GM18519 (cell line): Measurements from ENCODE around the gene COLGALT1.
"Not testable (repeated sequence)": the region's sequence is repeated elsewhere in the genome, so short reads cannot be mapped to it uniquely, and the experiment has no call there.

Experiments used
- ATAC-seq: cut with Tn5 transposase; IDR thresholded peaks from one replicate; pipeline ENCODE4 v1.9.1; 2021; ENCODE audit warnings: mild to moderate bottlenecking, moderate library complexity; ENCODE audit not compliant: unreplicated experiment, low FRiP score

COLGALT1 gene

DNA sequence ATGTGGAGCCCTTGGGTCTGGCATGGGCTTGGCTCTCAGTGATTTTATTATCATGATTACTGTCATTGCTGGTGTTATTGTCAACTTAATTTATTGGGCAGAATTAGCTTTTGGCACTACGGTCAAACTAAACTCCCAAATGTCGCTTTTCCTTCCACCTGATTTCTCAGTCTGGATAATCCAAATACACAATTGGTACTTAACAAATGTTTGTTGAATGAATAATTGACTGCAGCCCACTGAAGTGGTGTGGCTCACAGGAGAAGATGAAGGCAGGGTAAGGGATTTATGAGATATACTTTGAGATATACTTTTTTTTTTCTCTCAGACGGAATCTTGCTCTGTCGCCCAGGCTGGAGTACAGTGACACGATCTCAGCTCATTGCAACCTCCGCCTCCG is 1.5 kb downstream of the COLGALT1 start:
- no peak for ATAC-seq

DNA sequence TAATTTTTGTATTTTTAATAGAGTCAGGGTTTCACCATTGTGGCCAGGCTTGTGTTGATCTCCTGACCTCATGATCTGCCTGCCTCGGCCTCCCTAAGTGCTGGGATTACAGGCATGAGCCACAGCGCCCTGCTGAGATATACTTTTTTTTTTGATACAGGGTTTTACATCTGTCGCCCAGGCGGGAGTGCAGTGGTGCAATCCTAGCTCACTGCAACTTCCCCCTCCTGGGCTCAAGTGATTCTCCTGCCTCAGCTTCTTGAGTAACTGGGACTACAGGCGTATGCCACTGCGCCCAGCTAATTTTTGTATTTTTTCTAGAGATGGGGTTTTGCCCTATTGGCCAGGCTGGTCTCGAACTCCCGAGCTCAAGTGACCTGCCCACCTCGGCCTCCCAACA is 2.0 kb downstream of the COLGALT1 start:
- ATAC-seq: no peak

DNA sequence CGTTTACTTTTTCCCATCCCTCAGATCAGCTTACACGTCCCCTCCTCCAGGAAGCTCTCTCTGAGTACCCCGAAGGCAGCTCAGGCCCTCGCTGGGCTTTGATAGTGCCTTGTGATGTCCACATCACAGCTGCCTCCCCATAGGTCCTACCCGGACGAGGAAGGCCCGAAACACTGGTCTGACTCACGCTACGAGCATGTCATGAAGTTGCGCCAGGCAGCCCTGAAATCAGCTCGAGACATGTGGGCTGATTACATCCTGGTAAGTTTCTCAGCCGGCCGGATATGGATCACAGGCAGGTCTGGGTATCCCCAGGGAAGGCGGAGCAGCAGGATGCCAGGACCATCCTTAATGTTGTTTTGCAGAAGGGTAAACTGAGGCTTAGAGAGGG is 4.8 kb downstream of the COLGALT1 start:
- ATAC-seq: no peak

DNA sequence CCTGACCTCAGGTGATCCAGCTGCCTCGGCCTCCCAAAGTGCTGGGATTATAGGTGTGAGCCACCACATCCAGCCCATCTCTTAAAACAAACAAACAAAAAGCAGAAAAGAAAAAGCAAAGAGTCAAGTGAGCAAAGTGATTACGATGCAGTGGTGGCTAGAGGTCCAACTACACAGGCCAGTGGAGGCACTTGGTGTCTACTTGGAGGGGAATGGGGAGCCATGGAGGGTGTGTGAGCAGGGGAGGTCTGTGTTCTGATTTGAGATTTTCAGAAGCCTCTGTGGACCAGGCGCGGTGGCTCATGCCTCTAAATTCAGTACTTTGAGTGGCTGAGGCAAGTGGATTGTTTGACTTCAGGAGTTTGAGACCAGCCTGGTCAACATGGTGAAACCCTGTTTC is 6.6 kb downstream of the COLGALT1 start:
- ATAC-seq: no peak

DNA sequence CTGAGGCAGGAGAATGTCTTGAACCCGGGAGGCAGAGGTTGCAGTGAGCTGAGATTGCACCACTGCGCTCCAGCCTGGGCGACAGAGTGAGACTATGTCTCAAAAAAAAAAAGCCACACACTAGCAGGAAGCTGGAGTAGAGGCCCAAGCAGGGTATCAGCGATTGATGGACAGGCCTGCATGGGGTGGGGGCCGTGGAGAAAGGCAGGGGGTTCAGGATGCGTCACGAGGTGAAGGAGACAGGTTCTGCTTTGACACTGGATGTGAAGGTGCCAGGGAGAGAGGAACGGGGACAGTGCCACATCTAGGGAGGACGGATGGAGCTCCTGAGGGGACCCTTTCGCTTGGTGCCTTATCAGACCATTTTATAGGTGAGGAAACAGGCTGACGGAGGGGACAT is 7.1 kb downstream of the COLGALT1 start:
- ATAC-seq: no peak

DNA sequence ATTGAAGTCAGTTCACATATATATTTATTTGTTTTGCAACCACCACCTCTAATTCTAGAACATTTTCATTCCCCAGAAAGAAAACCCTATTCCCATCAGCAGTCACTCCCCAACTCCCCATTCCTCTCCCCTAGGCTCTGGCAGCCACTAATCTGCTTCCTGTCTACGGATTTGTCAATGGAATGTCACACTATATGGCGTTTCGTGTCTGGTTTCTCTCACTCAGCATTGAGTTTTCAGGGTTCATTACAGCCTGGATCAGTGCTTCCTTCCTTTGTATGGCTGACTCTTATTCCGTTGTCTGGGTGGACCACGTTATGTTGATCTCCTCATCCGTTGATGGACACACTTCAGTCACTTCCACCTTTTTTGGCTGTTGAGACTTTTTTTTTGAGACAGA is 9.3 kb downstream of the COLGALT1 start:
- no peak for ATAC-seq

DNA sequence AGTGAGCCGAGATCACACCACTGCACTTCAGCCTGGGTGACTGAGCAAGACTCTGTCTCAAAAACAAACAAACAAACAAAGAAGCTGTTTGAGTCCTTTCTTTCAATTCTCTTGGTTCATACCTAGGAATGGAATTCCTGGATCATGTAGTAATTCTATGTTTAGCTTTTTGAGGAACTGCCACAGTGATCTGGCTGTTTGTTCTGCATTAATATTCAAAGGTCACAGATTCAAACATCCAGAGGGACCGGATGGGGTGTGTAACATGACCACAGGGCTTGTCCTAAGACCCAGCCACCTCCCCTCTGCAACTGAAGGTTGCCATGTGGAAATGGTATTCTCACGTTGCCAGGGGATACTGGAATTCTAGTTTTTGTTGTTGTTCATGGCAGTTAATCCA is 10.2 kb downstream of the COLGALT1 start:
- ATAC-seq: no peak

DNA sequence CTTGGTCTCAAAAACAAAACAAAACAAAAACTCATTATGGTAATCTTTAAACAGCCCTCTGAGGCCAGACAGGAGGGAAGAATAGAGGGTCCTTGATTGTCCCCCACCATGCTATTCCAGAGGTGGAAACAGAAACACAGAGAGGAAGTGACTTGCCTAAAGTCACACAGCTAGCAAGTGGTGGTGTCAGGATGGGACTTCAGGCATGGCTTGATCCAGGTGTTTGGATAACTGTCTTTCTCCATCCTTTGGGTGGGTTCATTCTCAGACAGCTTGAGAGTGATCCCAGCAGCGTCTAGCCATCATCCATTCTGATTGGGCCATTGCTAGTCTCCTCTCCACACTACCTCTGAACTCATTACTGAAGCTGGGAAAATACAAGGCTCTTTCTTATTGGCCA is 12.5 kb downstream of the COLGALT1 start:
- no peak for ATAC-seq

DNA sequence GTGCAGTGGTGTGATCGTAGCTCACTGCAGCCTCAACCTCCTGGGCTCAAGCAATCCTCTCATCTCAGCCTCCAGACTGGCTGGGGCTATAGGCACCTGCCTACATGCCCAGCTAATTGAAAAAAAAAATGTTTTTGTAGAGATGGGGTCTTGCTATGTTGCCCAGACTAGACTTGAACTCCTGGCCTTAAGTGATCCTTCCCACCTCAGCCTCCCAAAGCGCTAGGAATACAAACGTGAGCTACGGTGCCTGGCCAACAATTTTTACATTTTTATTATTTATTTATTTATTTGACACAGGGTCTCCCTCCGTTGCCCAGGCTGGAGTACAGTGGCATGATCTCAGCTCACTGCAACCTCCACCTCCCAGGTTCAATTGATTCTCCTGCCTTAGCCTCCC is 14.8 kb downstream of the COLGALT1 start:
- ATAC-seq: not testable (repeated sequence)

DNA sequence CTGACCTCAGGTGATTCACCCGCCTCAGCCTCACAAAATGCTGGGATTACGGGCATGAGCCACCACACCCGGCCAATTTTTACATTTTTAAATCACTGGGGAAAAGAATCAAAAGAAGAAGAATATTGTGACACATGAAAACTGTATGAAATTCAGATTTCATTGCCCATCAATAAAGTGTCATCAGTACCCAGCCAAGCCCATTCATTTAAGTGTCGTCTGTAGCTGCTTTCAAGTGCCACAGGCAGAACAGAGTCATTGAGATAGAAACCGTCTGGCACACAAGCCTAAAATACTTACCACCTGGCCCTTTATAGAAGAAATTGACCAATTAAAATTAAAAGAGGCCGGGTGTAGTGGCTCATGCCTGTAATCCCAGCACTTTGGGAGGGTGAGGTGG is 15.3 kb downstream of the COLGALT1 start:
- no peak for ATAC-seq

DNA sequence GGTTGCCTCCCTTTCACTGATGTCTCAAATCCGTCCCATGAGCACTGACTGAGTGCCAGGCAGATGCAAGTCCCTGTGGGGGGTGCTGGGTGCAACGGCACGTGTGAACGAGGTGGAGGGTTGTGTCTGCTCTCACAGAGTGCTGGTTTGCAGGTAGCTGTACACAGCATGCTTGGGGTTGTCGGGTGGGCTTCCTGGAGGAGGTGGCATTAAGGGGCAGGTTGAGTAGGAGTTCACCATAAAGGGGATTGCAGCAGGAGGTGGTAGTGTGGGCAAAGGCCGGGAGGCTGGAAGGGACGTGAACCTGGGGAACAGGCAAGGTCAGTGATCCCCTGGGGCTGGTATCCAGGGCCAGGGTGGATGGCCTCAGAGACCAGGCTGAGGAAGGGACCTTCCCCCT is 17.2 kb downstream of the COLGALT1 start:
- ATAC-seq: no peak

DNA sequence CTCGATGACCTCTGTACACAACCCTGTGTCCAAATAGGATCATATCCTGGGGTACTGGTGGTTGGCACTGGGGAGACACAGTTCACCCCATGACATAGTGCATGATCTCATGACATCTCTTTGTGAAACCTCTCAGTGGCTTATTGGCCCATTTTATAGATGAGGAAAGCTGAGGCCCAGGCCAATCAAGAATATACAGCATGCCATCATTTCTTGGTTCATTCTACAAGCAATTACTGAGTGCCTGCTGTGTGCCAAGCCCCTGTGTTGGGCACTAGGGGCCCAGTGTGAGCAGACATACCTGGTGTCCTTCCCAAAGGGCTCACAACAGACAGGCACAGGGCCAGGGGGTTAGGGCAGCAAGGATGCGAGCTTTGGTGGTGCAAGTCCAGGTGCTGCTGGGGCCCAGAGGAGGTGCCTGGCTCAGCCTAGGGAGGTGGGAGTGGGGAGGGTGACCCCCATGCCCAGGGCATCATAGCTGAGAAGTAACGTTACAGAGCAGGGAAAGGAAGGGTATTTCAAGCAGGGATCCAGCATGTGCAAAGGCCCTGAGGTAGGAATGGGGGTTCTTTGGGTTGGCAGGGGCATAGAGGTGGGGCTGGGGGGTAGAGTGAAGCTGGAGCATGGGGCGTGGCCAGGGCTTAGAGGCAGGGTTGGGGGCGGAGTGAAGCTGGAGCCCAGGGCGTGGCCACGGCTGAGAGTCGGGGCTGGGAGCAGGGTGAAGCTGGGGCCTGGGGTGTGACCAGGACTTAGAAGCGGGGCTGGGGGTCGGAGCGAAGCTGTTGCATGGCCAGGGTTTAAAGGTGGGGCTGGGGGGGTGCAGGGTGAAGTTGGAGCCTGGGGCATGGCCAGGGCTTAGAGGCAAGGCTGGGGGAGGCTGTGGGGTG is 20.7 kb downstream of the COLGALT1 start:
- ATAC-seq: no peak

DNA sequence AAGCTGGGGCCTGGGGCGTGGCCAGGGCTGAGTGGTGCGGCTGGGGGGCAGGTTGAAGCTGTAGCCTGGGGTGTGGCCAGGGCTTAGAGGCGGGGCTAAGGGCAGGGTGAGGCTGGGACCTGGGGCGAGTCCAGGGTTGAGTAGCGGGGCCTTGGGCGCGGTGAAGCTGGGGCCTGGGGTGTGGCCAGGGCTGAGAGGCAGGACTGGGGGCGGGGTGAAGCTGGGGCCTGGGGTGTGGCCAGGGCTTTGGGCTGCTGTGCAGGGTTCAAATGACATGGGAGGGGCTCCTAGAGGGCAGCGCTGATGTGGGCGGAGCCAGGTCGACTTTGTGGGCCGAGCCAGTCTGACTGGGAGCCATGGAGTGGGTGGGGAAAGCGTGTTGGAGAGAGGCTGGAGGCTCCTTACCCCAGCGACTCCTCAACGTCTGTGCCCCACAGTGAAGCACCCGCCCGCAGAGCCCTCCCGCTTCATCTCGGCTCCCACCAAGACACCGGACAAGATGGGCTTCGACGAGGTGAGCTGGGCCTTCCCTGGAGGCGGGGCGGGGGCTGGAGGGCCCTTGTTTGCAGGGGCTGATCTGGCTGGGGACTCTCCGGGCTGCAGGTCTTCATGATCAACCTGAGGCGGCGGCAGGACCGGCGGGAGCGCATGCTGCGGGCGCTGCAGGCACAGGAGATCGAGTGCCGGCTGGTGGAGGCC is 21.5 kb downstream of the COLGALT1 start:
- ATAC-seq: no peak

DNA sequence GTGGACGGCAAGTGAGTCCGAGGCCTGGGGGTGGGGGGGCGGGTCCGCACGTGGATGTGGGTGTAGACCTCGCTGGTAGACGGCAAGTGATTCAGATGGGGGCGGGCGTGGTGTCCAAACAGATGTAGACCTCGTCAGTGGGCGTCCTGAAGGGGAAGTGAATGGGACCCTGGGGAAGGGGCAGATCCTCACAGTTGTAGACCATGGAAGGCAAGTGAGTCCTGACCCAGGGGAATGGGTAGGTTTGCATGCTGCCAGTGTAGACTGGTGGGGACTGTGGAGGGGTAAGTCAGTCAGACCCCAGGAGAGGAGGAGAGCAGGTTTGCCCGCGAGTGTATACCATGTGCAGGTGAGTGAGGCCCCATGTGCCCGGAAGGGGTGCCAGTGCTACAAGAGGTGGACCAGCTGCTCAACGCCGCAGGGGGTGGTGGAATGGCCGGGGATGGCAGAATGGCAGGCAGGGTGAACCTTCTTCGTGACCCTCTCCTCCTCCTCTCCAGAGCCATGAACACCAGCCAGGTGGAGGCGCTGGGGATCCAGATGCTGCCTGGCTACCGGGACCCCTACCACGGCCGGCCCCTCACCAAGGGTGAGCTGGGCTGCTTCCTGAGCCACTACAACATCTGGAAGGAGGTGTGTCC is 22.1 kb downstream of the COLGALT1 start:
- ATAC-seq: no peak

DNA sequence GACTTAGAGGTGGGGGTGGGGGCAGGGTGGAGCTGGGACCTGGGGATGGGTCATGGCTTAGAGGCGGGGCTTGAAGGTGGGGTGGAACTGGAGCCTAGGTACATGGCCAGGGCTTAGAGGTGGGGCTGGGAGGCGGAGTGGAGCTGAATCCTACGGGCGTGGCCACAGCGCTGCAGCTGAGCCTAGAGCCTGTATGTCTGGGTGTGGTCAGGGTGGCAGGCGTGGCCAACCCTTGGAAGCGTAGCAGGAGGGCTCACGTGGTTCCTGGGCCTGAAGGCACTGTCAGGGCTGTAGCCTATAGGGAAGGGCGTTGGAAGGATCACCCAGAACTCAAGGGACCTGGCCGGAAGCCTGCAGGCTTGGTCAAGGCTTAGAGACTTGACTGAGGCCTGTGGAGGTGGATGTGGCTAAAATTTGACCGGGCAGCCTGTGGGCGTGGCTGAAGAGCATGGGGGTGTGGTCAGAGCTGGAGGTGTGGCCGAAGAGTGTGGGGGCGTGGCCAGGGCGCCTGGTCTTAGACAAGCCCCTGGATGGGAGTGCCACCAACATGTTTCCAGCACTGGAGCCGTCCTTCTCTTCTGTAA is 24.3 kb downstream of the COLGALT1 start:
- no peak for ATAC-seq

DNA sequence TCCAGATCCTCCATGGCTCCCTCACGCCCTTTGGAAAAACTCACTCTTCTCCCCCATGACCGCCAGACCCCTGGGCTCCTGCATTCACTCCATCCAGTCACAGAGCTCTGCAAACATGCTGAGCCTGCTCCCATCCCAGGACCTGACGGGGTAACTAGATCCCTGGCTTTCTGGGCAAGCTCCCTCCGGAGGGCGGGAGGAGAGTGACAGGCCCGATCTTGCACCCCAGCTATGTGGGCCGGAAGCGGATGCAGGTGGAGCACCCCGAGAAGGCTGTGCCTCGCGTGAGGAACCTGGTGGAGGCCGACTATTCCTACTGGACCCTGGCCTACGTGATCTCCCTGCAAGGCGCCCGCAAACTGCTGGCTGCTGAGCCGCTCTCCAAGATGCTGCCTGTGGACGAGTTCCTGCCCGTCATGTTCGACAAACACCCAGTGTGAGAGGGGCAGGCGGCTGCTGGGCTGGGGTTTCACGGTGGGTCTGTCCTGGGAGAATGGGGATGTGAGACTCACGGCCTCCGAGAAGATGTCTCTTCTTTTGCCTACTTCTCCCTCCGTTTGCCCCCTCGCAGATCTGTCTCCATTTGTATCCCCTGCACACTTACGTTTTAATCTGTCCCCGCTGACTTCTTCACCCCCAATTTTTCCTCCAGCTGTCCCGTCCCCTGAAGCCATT is 25.2 kb downstream of the COLGALT1 start:
- ATAC-seq: no peak

DNA sequence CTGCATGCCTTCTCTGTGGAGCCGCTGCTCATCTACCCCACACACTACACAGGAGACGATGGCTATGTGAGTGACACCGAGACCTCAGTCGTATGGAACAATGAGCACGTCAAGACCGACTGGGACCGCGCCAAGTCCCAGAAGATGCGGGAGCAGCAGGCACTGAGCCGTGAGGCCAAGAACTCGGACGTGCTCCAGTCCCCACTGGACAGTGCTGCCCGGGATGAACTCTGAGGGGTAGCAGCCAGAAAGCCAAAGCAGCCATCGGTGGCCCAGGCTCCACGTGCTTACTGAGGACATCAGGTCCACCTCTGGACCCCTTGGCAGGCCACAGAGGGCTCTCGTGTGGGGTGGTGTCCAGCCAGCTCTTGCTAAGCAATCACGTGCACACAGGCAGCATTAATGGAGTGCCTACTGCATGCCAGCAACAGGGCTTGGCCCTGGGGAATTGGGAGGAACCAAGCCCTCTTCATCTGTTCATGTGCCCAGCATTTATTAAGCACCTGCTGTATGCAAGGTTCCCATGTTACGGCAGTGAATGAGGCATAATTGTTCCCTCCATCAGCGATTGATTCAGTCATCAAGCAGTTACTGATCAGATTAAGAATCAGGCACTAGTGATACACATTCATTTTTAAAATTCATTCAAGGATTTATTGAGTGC is 25.9 kb downstream of the COLGALT1 start:
- ATAC-seq: no peak

DNA sequence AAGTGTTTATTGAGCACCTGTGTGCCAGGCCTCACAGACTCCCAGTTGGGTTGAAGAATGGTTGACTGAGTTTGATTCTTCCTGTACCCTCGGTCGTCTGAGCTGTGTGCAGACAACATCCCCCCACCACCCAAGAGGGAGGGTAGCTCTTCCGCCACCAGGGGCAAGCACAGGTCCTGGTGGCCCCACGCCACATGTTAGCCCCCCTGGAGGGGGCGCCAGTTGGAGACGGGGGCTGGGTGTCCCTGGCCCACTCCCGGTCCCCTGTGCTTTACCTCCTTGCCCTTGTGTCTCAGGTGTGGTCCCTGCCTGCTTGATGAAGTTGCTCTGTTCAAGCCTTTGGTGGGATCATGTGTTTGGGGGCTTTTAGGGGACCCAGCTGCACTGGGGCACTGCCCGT is 27.2 kb downstream of the COLGALT1 start:
- ATAC-seq: no peak

DNA sequence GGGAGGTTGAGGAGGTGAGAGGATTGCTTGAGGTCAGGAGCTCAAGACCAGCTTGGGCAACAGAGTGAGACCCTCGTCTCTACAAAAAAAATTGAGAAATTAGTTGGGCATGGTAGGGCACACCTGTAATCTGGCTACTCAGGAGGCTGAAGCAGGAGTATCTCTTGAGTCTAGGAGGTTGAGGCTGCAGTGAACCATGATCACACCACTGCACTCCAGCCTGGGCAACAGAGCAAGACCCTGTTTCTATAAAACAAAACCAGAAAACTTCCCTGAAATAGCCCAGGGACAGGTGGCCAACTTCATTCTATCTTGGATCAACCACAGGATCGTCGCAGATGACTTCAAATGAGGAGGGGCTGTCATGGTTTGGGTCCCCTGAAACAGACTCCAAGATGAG is 28.7 kb downstream of the COLGALT1 start:
- ATAC-seq: no peak

DNA sequence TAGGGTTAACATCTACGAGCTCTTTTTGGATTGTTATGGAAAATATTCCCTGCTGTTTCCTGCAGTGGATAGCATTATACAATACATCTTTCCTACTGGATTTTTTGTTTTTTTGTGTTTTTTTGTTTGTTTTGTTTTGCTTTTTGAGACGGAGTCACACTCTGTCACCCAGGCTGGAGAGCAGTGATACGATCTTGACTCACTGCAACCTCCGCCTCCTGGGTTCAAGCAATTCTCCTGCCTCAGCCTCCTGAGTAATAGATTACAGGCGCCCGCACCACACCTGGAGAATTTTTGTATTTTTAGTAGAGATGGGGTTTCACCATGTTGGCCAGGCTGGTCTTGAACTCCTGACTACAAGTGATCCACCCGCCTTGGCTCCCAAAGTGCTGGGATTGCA is 29.9 kb downstream of the COLGALT1 start:
- not testable (repeated sequence) for ATAC-seq
